ENCODE measurements around the gene TMEM239.
"Not testable (repeated sequence)": the region's sequence is repeated elsewhere in the genome, so short reads cannot be mapped to it uniquely, and the experiment has no call there.

TMEM239 gene

DNA sequence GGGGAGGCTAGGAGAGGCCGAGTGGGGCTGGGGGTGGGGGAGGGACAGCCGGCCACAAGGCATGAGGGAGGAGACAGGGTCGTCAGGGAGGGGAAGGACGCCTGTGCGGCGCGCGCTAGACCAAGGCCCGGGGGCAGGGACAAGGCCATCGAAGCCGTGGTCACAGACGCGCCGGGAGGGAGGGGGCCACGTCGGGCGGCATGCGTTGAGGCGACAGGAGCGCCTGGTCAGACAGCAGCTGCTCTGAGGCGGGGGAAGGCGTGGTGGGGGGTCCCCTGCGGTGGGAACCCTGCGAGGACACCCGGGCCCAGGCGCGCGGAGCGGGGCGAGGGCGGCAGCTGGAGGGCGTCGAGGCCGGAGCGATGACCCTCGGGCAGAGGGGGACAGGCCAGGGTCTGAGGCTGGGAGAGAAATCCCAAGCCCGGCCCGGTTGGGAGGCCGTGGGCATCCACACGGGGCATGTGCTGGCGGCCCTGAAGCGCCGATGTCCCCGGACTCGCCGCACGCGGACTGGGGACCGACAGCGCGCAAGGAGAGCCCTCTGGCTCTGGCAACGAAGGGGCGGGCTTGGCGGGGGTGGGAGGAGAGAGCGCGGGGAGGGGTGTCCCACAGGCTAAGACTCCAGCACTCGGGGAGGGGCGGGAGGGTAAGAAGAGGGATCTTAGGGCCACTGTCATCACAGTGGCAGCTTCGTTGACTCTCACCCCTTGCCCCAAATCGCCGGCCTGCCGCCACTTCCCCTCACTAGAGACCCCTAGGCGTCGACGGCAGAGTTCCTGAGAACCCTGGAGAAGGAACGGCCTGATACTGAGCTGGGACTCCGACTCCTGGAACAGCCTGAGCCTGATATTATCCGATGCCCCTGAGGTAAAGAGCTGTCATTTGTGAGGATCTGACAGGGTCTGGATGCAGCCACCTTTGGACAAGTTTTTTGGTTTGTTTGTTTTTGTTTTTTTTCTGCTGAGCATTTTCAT lies 5.0 kb downstream of the TMEM239 start:
- no peak for DNase-seq (ENCODE audit: low read depth in 2 of 2)

- DNase-seq (ENCODE audit: low read depth in 2 of 2): no peak
These were observed 5.9 kb downstream of the TMEM239 start for GRCh38 chr20:2822073-2822472.

- DNase-seq (ENCODE audit: low read depth in 2 of 2): no peak
These were observed 9.6 kb downstream of the TMEM239 start for GRCh38 chr20:2825761-2826160.

- DNase-seq (ENCODE audit: low read depth in 2 of 2): no peak
These were observed 10.5 kb downstream of the TMEM239 start for GRCh38 chr20:2826655-2827054.

DNA sequence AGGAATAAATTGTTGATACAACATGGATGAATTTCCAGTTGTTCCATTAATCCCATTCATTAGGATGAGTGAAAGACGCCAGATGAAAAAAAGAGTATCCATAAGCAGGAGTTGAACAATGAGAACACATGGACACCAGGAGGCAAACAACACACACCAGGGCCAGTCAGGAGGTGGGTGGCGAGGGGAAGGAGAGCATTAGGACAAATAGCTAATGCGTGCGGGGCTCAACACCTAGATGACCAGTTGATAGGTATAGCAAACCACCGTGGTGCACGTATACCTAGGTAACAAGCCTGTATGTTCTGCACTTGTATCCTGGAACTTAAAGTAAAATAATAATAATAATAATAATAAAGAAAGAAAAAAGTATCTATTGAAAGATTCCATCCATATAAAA lies 13.2 kb downstream of the TMEM239 start:
- no peak for DNase-seq (ENCODE audit: low read depth in 2 of 2)

DNA sequence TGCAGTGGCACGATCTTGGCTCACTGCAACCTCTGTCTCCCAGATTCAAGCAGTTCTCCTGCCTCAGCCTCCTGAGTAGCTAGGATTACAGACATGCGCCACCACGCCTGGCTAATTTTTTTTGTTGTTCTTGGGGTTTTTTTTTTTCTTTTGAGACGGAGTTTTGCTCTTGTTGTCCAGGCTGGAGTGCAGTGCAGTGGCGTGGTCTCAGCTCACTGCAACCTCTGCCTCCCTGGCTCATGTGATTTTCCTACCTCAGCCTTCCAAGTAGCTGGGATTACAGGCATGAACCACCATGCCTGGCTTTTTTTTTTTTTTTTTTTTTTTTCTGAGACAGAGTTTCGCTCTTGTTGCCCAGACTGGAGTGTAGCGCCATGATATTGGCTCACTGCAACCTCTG lies 15.0 kb downstream of the TMEM239 start:
- not testable (repeated sequence) for DNase-seq (ENCODE audit: low read depth in 2 of 2)

DNA sequence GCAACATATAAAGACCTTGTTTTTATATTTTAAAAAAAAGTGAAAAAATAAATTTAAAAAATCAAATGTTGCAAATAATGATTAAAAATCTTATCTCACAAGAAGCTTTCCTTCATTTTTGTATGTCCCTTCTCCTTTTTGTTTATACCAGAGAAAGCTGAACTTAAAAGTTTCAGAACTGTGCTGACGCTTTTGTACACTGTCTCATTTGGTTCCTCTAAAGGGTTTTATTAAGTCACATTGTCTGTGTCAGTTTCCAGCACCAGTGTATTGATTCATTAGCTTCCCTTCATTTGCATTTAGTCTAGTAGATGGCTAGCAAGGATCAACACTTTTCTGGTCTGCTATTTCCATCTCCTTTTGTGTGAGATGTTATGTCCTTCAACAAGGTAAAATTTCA lies 17.6 kb downstream of the TMEM239 start:
- no peak for DNase-seq (ENCODE audit: low read depth in 2 of 2)

- DNase-seq (ENCODE audit: low read depth in 2 of 2): no peak
These were observed 18.4 kb downstream of the TMEM239 start for GRCh38 chr20:2834401-2835110.

DNA sequence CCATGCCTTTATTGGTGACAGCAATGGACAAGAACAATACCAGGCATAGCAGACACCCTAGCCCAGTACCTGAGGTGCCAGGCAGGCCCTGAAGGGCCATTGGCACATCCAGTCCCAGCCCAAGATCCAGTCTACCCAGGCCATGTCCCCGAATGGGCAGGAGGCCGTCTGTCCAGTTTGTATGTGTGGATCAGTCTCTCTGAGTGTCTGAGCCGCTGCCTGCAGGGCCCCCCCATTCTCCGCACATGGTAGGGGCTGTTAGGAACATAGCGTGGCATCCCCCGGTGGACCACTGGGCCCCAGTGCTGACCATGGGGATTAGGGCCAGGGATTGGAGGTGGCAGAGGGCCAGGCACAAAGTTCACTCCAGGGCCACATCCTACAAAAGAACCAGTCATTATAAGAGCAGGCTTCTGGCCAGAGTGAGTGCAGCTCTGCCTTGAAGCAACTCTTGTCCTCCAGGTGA lies 19.2 kb downstream of the TMEM239 start:
- no peak for DNase-seq (ENCODE audit: low read depth in 2 of 2)

DNA sequence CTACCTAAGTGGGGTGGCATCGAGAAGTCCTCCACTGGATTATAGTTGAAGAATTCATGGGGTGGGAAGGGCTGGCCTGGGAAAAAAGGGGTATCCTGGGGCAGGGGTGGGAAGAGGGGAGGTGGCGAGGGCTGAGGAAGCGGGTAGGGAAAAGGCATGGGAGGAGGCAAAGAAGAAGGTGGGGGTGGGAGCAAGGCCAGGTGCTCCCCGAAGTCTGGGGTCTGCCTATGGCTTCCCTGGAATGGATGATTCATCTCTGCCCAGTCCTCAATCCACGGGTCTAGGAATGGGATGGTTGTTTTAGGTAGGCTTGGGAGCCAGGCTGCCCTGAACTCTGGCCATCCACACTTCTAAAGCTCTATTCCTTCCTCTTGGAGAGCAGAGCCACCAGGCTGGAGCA lies 19.9 kb downstream of the TMEM239 start:
- DNase-seq (ENCODE audit: low read depth in 2 of 2): no peak

DNA sequence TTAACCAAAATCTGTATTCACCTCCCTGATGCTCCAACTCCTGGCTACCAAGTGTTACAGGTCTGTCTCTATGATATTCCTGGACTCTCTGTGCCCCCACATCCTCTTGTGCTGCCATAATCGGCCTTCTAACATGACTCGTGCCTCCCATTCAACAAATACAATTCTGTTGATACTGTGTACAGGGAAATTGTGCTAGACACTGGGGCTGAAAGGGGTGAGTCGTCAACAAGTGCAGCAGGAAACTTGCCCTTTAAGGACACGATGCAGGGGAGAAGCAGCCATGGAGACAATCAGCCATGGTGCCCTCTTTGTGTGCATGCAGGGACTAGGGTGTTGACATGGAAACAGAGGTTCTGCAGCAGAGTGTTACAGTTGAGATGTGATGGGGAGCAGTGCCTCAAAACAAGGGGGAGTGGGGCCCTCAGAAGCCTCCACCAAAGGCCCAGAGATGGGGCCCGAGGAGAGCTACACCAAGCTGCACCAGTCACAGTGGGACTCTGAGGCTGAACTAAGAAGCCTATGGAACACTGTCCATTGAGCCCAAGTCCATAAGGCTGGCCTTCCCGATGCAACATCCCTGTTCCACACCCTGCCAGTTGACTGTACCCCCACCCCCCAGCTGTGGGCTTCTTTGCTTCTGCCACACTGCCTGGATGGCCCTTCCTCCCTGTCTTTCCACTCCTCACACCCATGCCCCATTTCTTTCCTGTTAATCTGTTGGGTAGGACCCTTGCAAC lies 21.2 kb downstream of the TMEM239 start:
- no peak for DNase-seq (ENCODE audit: low read depth in 2 of 2)

GRCh38 chr20:2838170-2838797 lies 22.1 kb downstream of the TMEM239 start:
- DNase-seq (ENCODE audit: low read depth in 2 of 2): no peak

DNA sequence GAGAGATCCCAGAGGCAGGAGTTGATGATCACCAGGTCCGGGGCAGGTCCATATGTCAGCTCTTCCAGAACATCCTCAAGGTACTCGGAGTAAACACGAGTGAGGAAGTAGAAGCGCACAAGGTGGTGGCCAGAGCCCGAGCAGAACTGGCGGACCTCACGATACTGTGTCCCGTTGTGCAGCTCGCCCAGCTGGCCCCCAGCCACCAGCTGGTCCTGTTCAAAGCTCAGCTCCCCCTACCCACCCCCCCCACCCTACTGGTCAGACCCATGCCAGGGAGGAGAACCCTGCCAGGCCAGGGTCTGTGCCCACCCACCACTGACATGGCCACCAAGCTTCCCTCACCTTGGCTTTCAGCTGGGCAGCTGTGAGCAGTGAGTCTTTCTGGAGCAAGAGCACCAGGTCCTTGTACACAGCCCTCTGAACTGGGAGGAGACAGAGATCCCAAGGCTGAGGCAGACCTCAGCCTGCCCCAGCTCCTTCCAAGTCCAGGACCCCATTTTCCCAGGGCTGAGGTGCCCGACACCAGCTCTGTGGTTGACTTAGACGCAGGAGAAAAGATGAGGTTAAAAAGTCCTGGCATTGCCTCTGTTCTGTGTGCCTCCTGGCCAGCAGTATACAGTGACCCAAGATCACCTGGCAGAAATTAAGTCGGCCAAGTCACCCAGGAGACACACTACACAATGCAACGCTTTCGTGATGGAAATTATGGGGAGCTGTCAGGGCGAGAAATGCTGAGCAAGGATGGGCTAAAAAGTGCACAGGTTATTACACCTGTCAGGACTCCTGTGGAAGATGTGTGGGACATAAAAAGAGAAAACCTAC lies 22.9 kb downstream of the TMEM239 start:
- no peak for DNase-seq (ENCODE audit: low read depth in 2 of 2)

DNA sequence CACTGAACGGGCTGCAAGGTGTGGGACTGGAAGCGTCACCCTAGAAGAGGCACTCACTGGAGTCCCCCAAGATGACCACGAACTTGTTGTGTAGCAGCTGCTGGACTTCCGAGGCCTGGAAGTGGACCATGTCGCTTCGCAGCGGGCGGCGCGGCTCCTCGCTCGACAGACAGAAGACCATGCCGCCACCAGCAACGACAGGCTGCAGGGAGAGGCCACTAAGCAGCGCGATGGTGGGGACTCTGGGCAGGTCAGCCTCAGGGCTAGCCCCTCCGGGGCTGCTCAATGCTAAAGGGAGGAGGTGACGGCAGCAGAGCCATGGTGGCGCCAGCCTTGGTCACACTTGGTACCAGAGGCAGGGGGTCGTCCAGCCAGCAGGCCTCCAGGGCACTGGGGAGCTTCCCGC lies 23.6 kb downstream of the TMEM239 start:
- DNase-seq (ENCODE audit: low read depth in 2 of 2): no peak

DNA sequence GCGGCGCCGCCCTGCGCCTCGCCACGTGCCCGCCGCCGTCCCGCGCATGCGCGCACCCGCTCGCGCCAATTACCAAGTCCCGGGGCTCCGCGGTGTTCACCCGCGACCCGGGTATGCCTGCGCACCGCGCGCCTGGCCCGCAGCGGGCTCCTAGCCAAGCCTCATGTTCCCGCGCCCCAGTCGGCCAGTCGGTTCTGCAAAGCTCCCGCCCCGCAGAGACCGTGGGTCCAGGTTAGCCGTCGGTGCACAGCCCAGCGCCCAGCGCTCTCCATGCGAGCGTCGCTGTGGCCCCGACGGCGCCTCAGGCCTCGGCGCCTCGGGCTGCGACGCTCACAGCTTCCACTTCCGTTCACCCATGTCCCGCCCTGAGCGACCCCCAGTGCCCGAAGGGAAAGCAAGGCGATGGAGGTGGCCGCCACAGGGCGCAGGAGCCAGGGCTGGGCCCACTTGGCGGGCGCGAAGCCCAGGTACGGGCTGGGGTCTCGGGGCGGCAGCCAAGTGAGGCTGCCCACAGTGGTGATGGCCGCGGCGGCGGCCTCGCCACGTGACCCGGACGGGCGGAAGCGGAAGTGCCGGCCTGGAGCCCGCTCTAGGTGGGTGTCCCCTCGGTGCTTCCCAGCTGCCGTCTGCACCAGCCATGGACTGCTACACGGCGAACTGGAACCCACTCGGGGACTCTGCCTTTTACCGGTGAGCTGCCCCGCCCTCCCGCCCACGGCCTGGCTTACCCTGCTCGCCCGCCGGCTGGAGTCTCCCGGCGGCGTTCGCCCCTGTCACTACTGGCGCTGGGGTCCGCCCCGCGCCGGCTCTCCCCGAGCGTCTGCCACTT lies 24.2 kb downstream of the TMEM239 start, which contains the start of the genes PCED1A and VPS16:
Gene PCED1A, minus strand, starts transcription at position 518 of the 829 bp plus-strand sequence. CDS start 743 bp downstream, outside the sequence.
Gene VPS16, plus strand, starts transcription at position 608 of the 829 bp plus-strand sequence. Its CDS starts 30 bp downstream, at position 638.
- peak; percentile 56 to 74 for DNase-seq (ENCODE audit: low read depth in 2 of 2)

GRCh38 chr20:2840967-2841531 lies 24.9 kb downstream of the TMEM239 start:
- DNase-seq (ENCODE audit: low read depth in 2 of 2): peak in 1 of 2 donors; percentile 9

- DNase-seq (ENCODE audit: low read depth in 2 of 2): no peak
These were observed 29.4 kb downstream of the TMEM239 start for GRCh38 chr20:2845607-2846006.

DNA sequence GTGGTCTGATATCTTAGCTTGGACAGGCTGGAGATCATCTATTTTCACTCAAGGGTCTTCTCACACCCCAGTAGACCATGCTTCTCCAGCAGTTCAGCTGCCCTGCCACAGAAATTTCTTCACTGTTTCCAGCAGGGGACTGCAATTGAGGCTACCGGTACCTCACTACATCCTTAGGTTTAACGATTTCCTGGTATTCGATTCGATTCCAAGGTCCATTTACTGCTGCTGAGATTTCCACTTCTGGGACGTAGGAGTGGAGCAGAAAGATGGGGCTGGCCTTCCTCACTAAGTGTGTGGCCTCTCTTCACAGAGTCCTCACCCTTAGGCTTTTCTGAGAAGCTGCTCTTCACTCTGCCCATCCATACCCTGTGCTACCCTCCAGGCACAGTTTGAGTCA lies 30.5 kb downstream of the TMEM239 start:
- DNase-seq (ENCODE audit: low read depth in 2 of 2): no peak

- DNase-seq (ENCODE audit: low read depth in 2 of 2): no peak
These were observed 31.6 kb downstream of the TMEM239 start for GRCh38 chr20:2847802-2848201.

Measured in stimulated activated CD4-positive, alpha-beta T cell treated with anti-CD3 and anti-CD28 coated beads, Interleukin-1b, Interleukin-23, amount 100 ng/mL, for 1 hour (primary cell).